Mesodermal cell (in vitro differentiated cells): ENCODE measurements around the gene ESYT3.

Experiments
- H3K27ac ChIP-seq: 2 replicates; pipeline ENCODE4 v1.7.0; 2013; ENCODE audit warnings: mild to moderate bottlenecking, low read depth, low read length, moderate library complexity; ENCODE audit not compliant: severe bottlenecking
- H3K36me3 ChIP-seq: 2 replicates; pipeline ENCODE4 v1.7.1; 2013; ENCODE audit warnings: mild to moderate bottlenecking, low read length, moderate library complexity; ENCODE audit not compliant: control insufficient read depth, insufficient read depth
- H3K4me1 ChIP-seq: one replicate; pipeline ENCODE4 v1.7.1; 2013; ENCODE audit warnings: mild to moderate bottlenecking, low read length; ENCODE audit not compliant: insufficient read depth, control insufficient read depth, poor library complexity, severe bottlenecking
- H3K4me3 ChIP-seq: 2 replicates; pipeline ENCODE4 v1.7.0; 2013; ENCODE audit warnings: low read length, control low read depth, mild to moderate bottlenecking; ENCODE audit not compliant: insufficient read depth, poor library complexity, severe bottlenecking; ENCODE audit errors: extremely low read depth
- H3K9me3 ChIP-seq: 2 replicates; pipeline ENCODE4 v1.7.1; 2013; ENCODE audit warnings: mild to moderate bottlenecking, low read length, moderate library complexity; ENCODE audit not compliant: control insufficient read depth
- whole genome bisulfite sequencing, 2 experiments: methylation state at CpG; one replicate each; pipeline ENCODE4 v1.1.5; 2013; ENCODE audit warnings: missing lambda C conversion rate in 2 of 2; ENCODE audit not compliant: insufficient coverage in 2 of 2; 5-methylcytosine and 5-hydroxymethylcytosine counted together

Gene ESYT3

DNA sequence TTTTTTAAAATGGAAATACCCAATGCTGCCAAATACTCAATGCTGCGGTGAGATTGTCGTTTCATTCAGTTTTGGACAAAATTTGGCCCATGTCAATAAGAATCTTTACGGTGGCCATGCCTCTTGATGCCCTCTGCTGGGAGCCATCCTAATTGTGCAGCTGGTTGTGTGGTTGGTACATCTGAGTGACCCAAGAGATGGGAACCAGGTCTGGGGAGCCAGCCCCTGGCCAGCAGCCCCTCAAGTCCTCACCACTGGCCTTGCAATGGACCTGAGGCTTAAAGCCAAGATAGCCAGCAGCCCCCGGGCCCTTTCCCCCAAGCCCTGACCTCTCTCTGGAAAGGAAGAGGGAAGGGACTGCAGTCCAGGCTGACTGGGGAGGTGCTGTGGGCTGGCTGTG, 36.4 kb upstream of the ESYT3 start:
- Histone ChIP-seq H3K4me1 (peaks cover 7% of the 10 kb centered on the region), H3K36me3 (peaks cover 18% of the 10 kb centered on the region), H3K4me3 (no peak overlapping the region), H3K27ac (no peak overlapping the region), H3K9me3 (no peaks in the 10 kb centered on the region)
- WGBS, 2 experiments: 89 to 94% methylated on average over 3 to 4 of the region's 4 CpGs

DNA sequence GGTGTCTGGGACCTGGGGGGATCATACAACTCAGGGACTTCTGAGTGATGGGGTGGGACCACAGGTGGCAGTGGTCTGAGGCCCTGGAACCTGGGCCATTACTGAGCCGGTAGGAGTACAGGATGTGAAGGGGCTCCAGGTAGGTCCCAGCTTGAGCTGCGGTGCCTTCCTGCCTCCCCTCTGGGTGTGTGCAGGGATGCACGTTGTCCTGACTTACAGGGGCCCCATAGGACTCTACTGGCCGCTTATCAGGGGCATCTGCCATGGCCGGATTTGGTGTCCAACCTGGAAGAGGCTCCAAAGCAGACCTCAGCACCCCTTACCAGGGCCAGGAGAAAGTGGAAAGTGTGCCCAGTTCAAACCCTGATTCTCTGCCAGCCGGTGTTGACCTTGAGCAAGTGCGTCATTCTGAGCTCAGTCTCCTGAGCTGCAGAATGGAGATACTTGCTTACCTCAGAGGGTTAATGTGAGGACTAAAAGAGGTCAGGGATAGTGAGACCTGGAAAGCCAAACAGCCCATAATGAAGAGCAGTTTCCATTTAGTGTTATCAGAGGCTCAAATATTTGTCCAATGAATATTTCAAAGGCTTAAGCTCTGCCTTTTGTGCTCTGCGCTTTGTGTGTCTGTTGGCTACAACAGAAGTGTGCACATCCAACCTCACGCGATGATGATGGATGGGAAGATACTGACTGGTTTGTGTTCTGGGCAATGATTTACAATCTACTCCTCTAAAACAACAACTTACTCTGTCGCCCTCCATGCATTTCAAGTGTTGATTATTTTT, 35.4 kb upstream of the ESYT3 start:
- no peak overlapping the region for H3K4me3 ChIP-seq
- H3K4me1 ChIP-seq: peaks cover 7% of the 10 kb centered on the region
- 93 to 97% methylated on average over 6 of the region's 11 CpGs for WGBS, 2 experiments
- H3K27ac ChIP-seq: no peak overlapping the region
- no peaks in the 10 kb centered on the region for H3K9me3 ChIP-seq
- H3K36me3 ChIP-seq: peaks cover 28% of the 10 kb centered on the region

GRCh38 chr3:138399766-138400165, 34.6 kb upstream of the ESYT3 start:
- 95 to 96% methylated on average over 9 of the region's 10 CpGs for WGBS, 2 experiments
- Histone ChIP-seq H3K27ac (no peak overlapping the region), H3K4me3 (no peak overlapping the region), H3K36me3 (peaks cover 34% of the 10 kb centered on the region), H3K4me1 (peaks cover 7% of the 10 kb centered on the region), H3K9me3 (no peaks in the 10 kb centered on the region)

- 100% methylated on average over 1 to 2 of the region's 2 CpGs for WGBS, 2 experiments
- H3K36me3 ChIP-seq: peaks cover 35% of the 10 kb centered on the region
These were observed 33.8 kb upstream of the ESYT3 start for GRCh38 chr3:138400651-138401070.

GRCh38 chr3:138401834-138402233, 32.6 kb upstream of the ESYT3 start:
- peaks cover 35% of the 10 kb centered on the region for H3K36me3 ChIP-seq

More at GRCh38 chr3:138400651-138401070, 33.8 kb upstream of the ESYT3 start:
- no peaks in the 10 kb centered on the region for H3K9me3 ChIP-seq
- H3K4me1 ChIP-seq: peaks cover 7% of the 10 kb centered on the region
- no peak overlapping the region for H3K4me3 ChIP-seq
- no peak overlapping the region for H3K27ac ChIP-seq

GRCh38 chr3:138404121-138404520, 30.3 kb upstream of the ESYT3 start:
- peaks cover 31% of the 10 kb centered on the region for H3K36me3 ChIP-seq
- WGBS, 2 experiments: 89 to 96% methylated on average over 5 to 6 of the region's 6 CpGs
- no peak overlapping the region for H3K27ac ChIP-seq
- no peak overlapping the region for H3K4me3 ChIP-seq
- peaks cover 7% of the 10 kb centered on the region for H3K4me1 ChIP-seq
- H3K9me3 ChIP-seq: no peaks in the 10 kb centered on the region

More at GRCh38 chr3:138401834-138402233, 32.6 kb upstream of the ESYT3 start:
- Histone ChIP-seq H3K9me3 (no peaks in the 10 kb centered on the region), H3K4me3 (no peak overlapping the region), H3K4me1 (peaks cover 7% of the 10 kb centered on the region), H3K27ac (peak overlapping the region; percentile 5)
- 82 to 97% methylated on average over 2 to 3 of the region's 7 CpGs for whole genome bisulfite sequencing, 2 experiments

GRCh38 chr3:138405001-138405400, 29.4 kb upstream of the ESYT3 start:
- no peak overlapping the region for H3K4me3 ChIP-seq
- no peak overlapping the region for H3K27ac ChIP-seq
- WGBS, 2 experiments: 92 to 94% methylated on average over 6 to 7 of the region's 7 CpGs
- H3K4me1 ChIP-seq: peaks cover 7% of the 10 kb centered on the region
- H3K9me3 ChIP-seq: no peaks in the 10 kb centered on the region
- H3K36me3 ChIP-seq: peaks cover 23% of the 10 kb centered on the region

DNA sequence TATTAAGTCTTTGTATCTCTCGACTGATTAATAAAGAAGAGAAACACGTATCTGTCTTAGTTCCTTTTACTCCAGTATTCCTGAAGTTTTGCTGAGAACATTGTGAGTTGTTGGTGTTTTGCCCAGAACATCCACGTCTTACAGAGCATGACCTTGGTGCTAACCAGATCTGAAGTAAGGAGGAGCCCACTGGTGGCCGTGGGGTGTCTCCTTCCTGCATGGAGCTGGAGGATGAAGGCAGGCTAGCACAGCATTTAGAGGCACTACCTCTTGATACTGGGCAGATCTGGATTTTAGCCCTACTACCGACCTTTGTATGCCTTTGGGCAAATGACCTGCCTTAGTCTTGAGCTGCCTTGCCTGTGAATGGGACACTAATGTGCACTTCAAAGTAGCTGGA, 28.9 kb upstream of the ESYT3 start:
- no peak overlapping the region for H3K4me3 ChIP-seq
- no peak overlapping the region for H3K27ac ChIP-seq
- no peaks in the 10 kb centered on the region for H3K9me3 ChIP-seq
- 92% methylated on average over 3 of the region's 5 CpGs for WGBS, 2 experiments
- H3K36me3 ChIP-seq: peaks cover 23% of the 10 kb centered on the region
- H3K4me1 ChIP-seq: peaks cover 7% of the 10 kb centered on the region

GRCh38 chr3:138406606-138407005, 27.8 kb upstream of the ESYT3 start:
- Histone ChIP-seq H3K27ac (no peak overlapping the region), H3K36me3 (peaks cover 23% of the 10 kb centered on the region), H3K9me3 (no peaks in the 10 kb centered on the region), H3K4me1 (peaks cover 7% of the 10 kb centered on the region), H3K4me3 (no peak overlapping the region)
- WGBS, 2 experiments: 69 to 81% methylated on average over 2 of the region's 2 CpGs

GRCh38 chr3:138407236-138407907, 27.0 kb upstream of the ESYT3 start:
- Histone ChIP-seq H3K4me3 (no peak overlapping the region), H3K36me3 (peaks cover 23% of the 10 kb centered on the region), H3K4me1 (peaks cover under 1% of the 10 kb centered on the region), H3K9me3 (no peaks in the 10 kb centered on the region), H3K27ac (no peak overlapping the region)
- 89 to 93% methylated on average over 3 of the region's 3 CpGs for WGBS, 2 experiments
